Measurements from ENCODE around the gene GPATCH2.

GRCh38 chr1:217495249-217495648 lies 135.6 kb downstream of the GPATCH2 start:
- TF ChIP-seq CTCF (IDR thresholded peaks at IDR 0.05) (no peak), EZH2 (IDR thresholded peaks at IDR 0.05) (no peak), EZH2phosphoT487 (IDR thresholded peaks at IDR 0.05) (no peak)
